Occipital lobe (tissue), 2 donors: ENCODE measurements around the gene ILF2. TPM values are rescaled to one million over a fixed set of nuclear protein-coding genes. Genes with fewer than 3 reads are reported as not detected.
"Not testable (repeated sequence)": the region's sequence is repeated elsewhere in the genome, so short reads cannot be mapped to it uniquely, and the experiment has no call there.

Experiments
- DNase-seq: peaks from one replicate; lab custom pipeline; 2025; lab: John Stamatoyannopoulos, UW
- total RNA-seq: library from RNA; depleted of rRNA; stranded (reverse); fragments of >200 nt; gene quantifications from one replicate; pipeline ENCODE4 v1.2.3, GENCODE V29; 2014

Gene ILF2
- total RNA-seq, 1 donor from 2014 or later: 177 TPM

GRCh38 chr1:153649137-153649862 lies 21.5 kb downstream of the ILF2 start:
- no peak for DNase-seq

- DNase-seq: no peak
Measured at GRCh38 chr1:153648000-153648643, 22.7 kb downstream of the ILF2 start.

GRCh38 chr1:153647346-153647714 lies 23.5 kb downstream of the ILF2 start:
- no peak for DNase-seq

- no peak for DNase-seq
Measured at GRCh38 chr1:153646672-153647345, 24.0 kb downstream of the ILF2 start.

GRCh38 chr1:153643816-153644215 lies 27.0 kb downstream of the ILF2 start:
- DNase-seq: no peak

GRCh38 chr1:153643100-153643499 lies 27.7 kb downstream of the ILF2 start:
- no peak for DNase-seq

GRCh38 chr1:153642161-153642560 lies 28.6 kb downstream of the ILF2 start:
- DNase-seq: no peak

- no peak for DNase-seq
Measured at GRCh38 chr1:153640861-153641260, 29.9 kb downstream of the ILF2 start.

GRCh38 chr1:153640213-153640612 lies 30.6 kb downstream of the ILF2 start:
- DNase-seq: not testable (repeated sequence)

- no peak for DNase-seq
Measured at GRCh38 chr1:153639280-153639679, 31.5 kb downstream of the ILF2 start.

- DNase-seq: no peak
Measured at GRCh38 chr1:153638261-153638660, 32.5 kb downstream of the ILF2 start.

- DNase-seq: no peak
Measured at GRCh38 chr1:153636312-153636711, 34.5 kb downstream of the ILF2 start.

- no peak for DNase-seq
Measured at GRCh38 chr1:153635872-153636271, 34.9 kb downstream of the ILF2 start.

GRCh38 chr1:153633754-153634665 lies 36.8 kb downstream of the ILF2 start, which contains the start of gene CHTOP:
Gene CHTOP (plus strand): TSS chr1:153634066. CDS start chr1:153636589, 2,523 bp downstream.
- DNase-seq: peak; percentile 98

GRCh38 chr1:153633161-153633753 lies 37.5 kb downstream of the ILF2 start:
- no peak for DNase-seq

GRCh38 chr1:153631047-153632022 lies 39.5 kb downstream of the ILF2 start:
- no peak for DNase-seq

GRCh38 chr1:153630384-153630783 lies 40.4 kb downstream of the ILF2 start:
- DNase-seq: no peak

GRCh38 chr1:153629971-153630370 lies 40.8 kb downstream of the ILF2 start:
- DNase-seq: no peak

- DNase-seq: no peak
Measured at GRCh38 chr1:153629343-153629665, 41.5 kb downstream of the ILF2 start.
